ENCODE results near the gene IMPDH2.

The IMPDH2 gene

GRCh38 chr3:49028298-49028672, 913 bp downstream of the IMPDH2 start:
- TF ChIP-seq CTCF (IDR thresholded peaks at IDR 0.05; ENCODE audit: control extremely low read depth, extremely low read depth, low read depth, missing control alignments) = no peak
- CTCF ChIA-PET = interaction anchor here (1.5 kb wide), 1 partner anchor 69 kb away, joined by 4 read pairs; no protein-coding TSS in a partner anchor
- DNase-seq (ENCODE audit: extremely low spot score) = no peak
- POLR2A ChIA-PET = interaction anchor here (0.5 to 1.8 kb wide), 5 partner anchors 8 to 79 kb away, joined by 5 to 29 read pairs (median 17); partner anchors contain the start of genes QRICH1 and WDR6

GRCh38 chr3:49027634-49028033, 1.6 kb downstream of the IMPDH2 start:
- no peak for DNase-seq (ENCODE audit: extremely low spot score)
- no peak for TF ChIP-seq CTCF (IDR thresholded peaks at IDR 0.05; ENCODE audit: control extremely low read depth, extremely low read depth, low read depth, missing control alignments)
- ChIA-PET POLR2A (interaction anchor here (1.1 kb wide), 1 partner anchor 20 kb away, joined by 3 read pairs; the partner anchor contains the start of gene WDR6), CTCF (no interaction called here)

- POLR2A ChIA-PET = interaction anchor here (0.6 to 1.7 kb wide), 3 partner anchors 14 to 125 kb away, joined by 3 to 7 read pairs (median 5); partner anchors contain the start of gene WDR6
- CTCF ChIA-PET = interaction anchor here (1.5 kb wide), 1 partner anchor 33 kb away, joined by 3 read pairs; no protein-coding TSS in a partner anchor
- no peak for DNase-seq (ENCODE audit: extremely low spot score)
- no peak for TF ChIP-seq CTCF (IDR thresholded peaks at IDR 0.05; ENCODE audit: control extremely low read depth, extremely low read depth, low read depth, missing control alignments)
Observed at GRCh38 chr3:49026536-49026935, 2.7 kb downstream of the IMPDH2 start.

- ChIA-PET CTCF (interaction anchor here (1.1 to 2.9 kb wide), 3 partner anchors 33 to 68 kb away, joined by 3 to 11 read pairs (median 3); partner anchors contain the start of gene QRICH1), POLR2A (interaction anchor here (1.0 to 1.7 kb wide), 2 partner anchors 13 to 19 kb away, joined by 4 to 7 read pairs; partner anchors contain the start of gene WDR6)
- no peak for TF ChIP-seq CTCF (IDR thresholded peaks at IDR 0.05; ENCODE audit: control extremely low read depth, extremely low read depth, low read depth, missing control alignments)
- no peak for DNase-seq (ENCODE audit: extremely low spot score)
Observed at GRCh38 chr3:49025793-49026520, 3.2 kb downstream of the IMPDH2 start.

GRCh38 chr3:49025005-49025792, 4.0 kb downstream of the IMPDH2 start:
- TF ChIP-seq CTCF (IDR thresholded peaks at IDR 0.05; ENCODE audit: control extremely low read depth, extremely low read depth, low read depth, missing control alignments) = no peak
- ChIA-PET CTCF (interaction anchor here (1.1 to 8.3 kb wide), 3 partner anchors 16 to 69 kb away, joined by 3 to 131 read pairs (median 11); partner anchors contain the start of genes QRICH1 and WDR6), POLR2A (interaction anchor here (0.6 to 1.7 kb wide), 3 partner anchors 13 to 25 kb away, joined by 3 to 7 read pairs (median 4); partner anchors contain the start of gene WDR6)
- no peak for DNase-seq (ENCODE audit: extremely low spot score)

GRCh38 chr3:49024449-49024848, 4.7 kb downstream of the IMPDH2 start:
- no peak for TF ChIP-seq CTCF (IDR thresholded peaks at IDR 0.05; ENCODE audit: control extremely low read depth, extremely low read depth, low read depth, missing control alignments)
- CTCF ChIA-PET = interaction anchor here (2.9 to 8.3 kb wide), 2 partner anchors 15 to 37 kb away, joined by 11 to 131 read pairs; partner anchors contain the start of gene WDR6
- POLR2A ChIA-PET = no interaction called here
- DNase-seq (ENCODE audit: extremely low spot score) = no peak
